Peyer's patch (tissue), 4 donors: Measurements from ENCODE around the gene NECAB2. TPM values are rescaled to one million over a fixed set of nuclear protein-coding genes. Genes with fewer than 3 reads are reported as not detected.
A peak's percentile ranks its signal among the peaks of the same experiment; 100 is the strongest.

ENCODE experiments used
- DNase-seq, 3 donors: peaks; one replicate each; pipeline ENCODE4 v3.0.0-alpha.2; 2017 to 2019
- H3K27ac ChIP-seq, 4 donors: fragments of 200-600 bp; sonication (generic); one replicate each; pipeline ENCODE4 v1.5.1; 2016 to 2019
- H3K27me3 ChIP-seq, 2 donors: fragments of 200-600 bp; sonication (generic); one replicate each; pipeline ENCODE4 v1.5.1; 2019
- H3K36me3 ChIP-seq, 3 donors: fragments of 200-600 bp; sonication (generic); one replicate each; pipeline ENCODE4 v1.5.1; 2016 to 2019
- H3K4me1 ChIP-seq, 4 donors: fragments of 200-600 bp; sonication (generic); one replicate each; pipeline ENCODE4 v1.5.1; 2016 to 2019
- H3K4me3 ChIP-seq, 4 donors: fragments of 200-600 bp; sonication (generic); 1 replicate in 3 of 4; 2 replicates in 1 of 4; pipeline ENCODE4 v1.5.1; 2016 to 2019; ENCODE audit warnings: mild to moderate bottlenecking in 1 of 4
- H3K9me3 ChIP-seq, 4 donors: fragments of 200-600 bp; sonication (generic); one replicate each; pipeline ENCODE4 v1.5.1; 2016 to 2019; ENCODE audit warnings: mild to moderate bottlenecking in 1 of 4
- CTCF ChIP-seq, 6 experiments: fragments of 450-650 bp in 4 of 6; fragments of 200-600 bp in 2 of 6; sonication (generic) in 1 of 6; IDR thresholded peaks; one replicate each; pipeline ENCODE4 v1.5.1; 2017 to 2019; ENCODE audit warnings: antibody characterized with exemption in 6 of 6, mild to moderate bottlenecking in 3 of 6, moderate library complexity in 1 of 6
- POLR2A ChIP-seq, 2 donors: fragments of 450-650 bp; IDR thresholded peaks; one replicate each; pipeline ENCODE4 v1.5.1; 2017; ENCODE audit warnings: antibody characterized with exemption in 2 of 2, mild to moderate bottlenecking in 2 of 2, moderate library complexity in 2 of 2
- total RNA-seq, 4 donors: library from RNA; depleted of rRNA; stranded (reverse); fragments of >200 nt; gene quantifications; one replicate each; pipeline ENCODE4 v1.1.0, GENCODE V29; 2016

Gene NECAB2
- total RNA-seq, 4 donors from 2014 or later = 1.2 TPM; not detected in 3

- TF ChIP-seq POLR2A (IDR thresholded peaks at IDR 0.05) (no peak), CTCF (IDR thresholded peaks at IDR 0.05) (no peak)
- H3K36me3 ChIP-seq = no peaks in the 10 kb centered on the region
- no peaks in the 10 kb centered on the region for H3K27me3 ChIP-seq
- DNase-seq = no peak
- H3K4me1 ChIP-seq = no peaks in the 10 kb centered on the region
- H3K4me3 ChIP-seq = no peak overlapping the region
- no peaks in the 10 kb centered on the region for H3K9me3 ChIP-seq
- H3K27ac ChIP-seq = no peak overlapping the region
These were observed 39.9 kb downstream of the NECAB2 start for GRCh38 chr16:84007965-84008364.

- H3K27me3 ChIP-seq = no peaks in the 10 kb centered on the region
- H3K36me3 ChIP-seq = no peaks in the 10 kb centered on the region
- no peak overlapping the region for H3K27ac ChIP-seq
- H3K9me3 ChIP-seq = no peaks in the 10 kb centered on the region
- no peaks in the 10 kb centered on the region for H3K4me1 ChIP-seq
- TF ChIP-seq CTCF (IDR thresholded peaks at IDR 0.05) (no peak), POLR2A (IDR thresholded peaks at IDR 0.05) (no peak)
- DNase-seq = no peak
- H3K4me3 ChIP-seq = no peak overlapping the region
These were observed 41.2 kb downstream of the NECAB2 start for GRCh38 chr16:84009282-84009681.

- TF ChIP-seq CTCF (IDR thresholded peaks at IDR 0.05) (no peak), POLR2A (IDR thresholded peaks at IDR 0.05) (no peak)
- peak in 2 of 3 donors; percentile 88 for DNase-seq
These were observed 45.9 kb downstream of the NECAB2 start for GRCh38 chr16:84013787-84014569.

GRCh38 chr16:84014570-84015327 lies 46.7 kb downstream of the NECAB2 start:
- H3K36me3 ChIP-seq = no peaks in the 10 kb centered on the region
- no peak overlapping the region for H3K4me3 ChIP-seq
- no peak for TF ChIP-seq CTCF (IDR thresholded peaks at IDR 0.05)
- TF ChIP-seq POLR2A (IDR thresholded peaks at IDR 0.05) = no peak
- H3K27ac ChIP-seq = no peak overlapping the region
- H3K9me3 ChIP-seq = no peaks in the 10 kb centered on the region
- no peaks in the 10 kb centered on the region for H3K4me1 ChIP-seq
- H3K27me3 ChIP-seq = no peaks in the 10 kb centered on the region
- DNase-seq = no peak

More at GRCh38 chr16:84013787-84014569, 45.9 kb downstream of the NECAB2 start:
- no peak overlapping the region for H3K4me3 ChIP-seq
- no peak overlapping the region for H3K27ac ChIP-seq
- no peaks in the 10 kb centered on the region for H3K27me3 ChIP-seq
- H3K4me1 ChIP-seq = no peaks in the 10 kb centered on the region
- no peaks in the 10 kb centered on the region for H3K9me3 ChIP-seq
- no peaks in the 10 kb centered on the region for H3K36me3 ChIP-seq

GRCh38 chr16:84015399-84015798 lies 47.4 kb downstream of the NECAB2 start:
- Histone ChIP-seq H3K4me3 (no peak overlapping the region), H3K36me3 (no peaks in the 10 kb centered on the region), H3K27me3 (no peaks in the 10 kb centered on the region), H3K27ac (no peak overlapping the region), H3K9me3 (no peaks in the 10 kb centered on the region), H3K4me1 (no peaks in the 10 kb centered on the region)
- DNase-seq = no peak
- TF ChIP-seq CTCF (IDR thresholded peaks at IDR 0.05) = no peak
- TF ChIP-seq POLR2A (IDR thresholded peaks at IDR 0.05) = no peak
